Superior temporal gyrus (tissue), 1 donor: ENCODE results near the gene VAPB.
A peak's percentile ranks its signal among the peaks of the same experiment; 100 is the strongest.

Source experiments
- DNase-seq: peaks from one replicate; pipeline ENCODE4 v3.0.0-alpha.2; 2016; ENCODE audit errors: extremely low spot score

Gene VAPB

GRCh38 chr20:58377766-58378401, 11.1 kb upstream of the VAPB start:
- DNase-seq: no peak

DNA sequence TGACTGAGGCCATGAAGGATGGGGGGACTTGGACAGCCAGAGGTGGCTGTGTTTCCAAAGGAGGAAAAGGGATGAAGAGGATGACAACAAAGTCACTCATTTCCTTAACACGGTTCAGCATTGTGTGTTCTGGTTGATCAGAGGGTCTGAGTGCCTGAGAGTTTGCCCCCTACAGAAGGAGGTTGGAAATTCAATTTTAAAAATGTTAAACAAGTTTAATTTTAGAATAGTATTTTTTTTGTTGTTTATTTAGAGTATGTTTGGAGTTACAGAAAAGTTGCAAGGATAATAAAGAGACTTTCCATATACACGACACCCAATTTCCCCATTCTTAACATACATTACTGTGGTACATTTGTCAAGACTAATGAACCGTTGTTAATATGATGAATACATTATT, 10.3 kb upstream of the VAPB start:
- DNase-seq: no peak

GRCh38 chr20:58381627-58382026, 7.4 kb upstream of the VAPB start:
- DNase-seq: no peak

- no peak for DNase-seq
These were observed 6.9 kb upstream of the VAPB start for GRCh38 chr20:58382096-58382495.

DNA sequence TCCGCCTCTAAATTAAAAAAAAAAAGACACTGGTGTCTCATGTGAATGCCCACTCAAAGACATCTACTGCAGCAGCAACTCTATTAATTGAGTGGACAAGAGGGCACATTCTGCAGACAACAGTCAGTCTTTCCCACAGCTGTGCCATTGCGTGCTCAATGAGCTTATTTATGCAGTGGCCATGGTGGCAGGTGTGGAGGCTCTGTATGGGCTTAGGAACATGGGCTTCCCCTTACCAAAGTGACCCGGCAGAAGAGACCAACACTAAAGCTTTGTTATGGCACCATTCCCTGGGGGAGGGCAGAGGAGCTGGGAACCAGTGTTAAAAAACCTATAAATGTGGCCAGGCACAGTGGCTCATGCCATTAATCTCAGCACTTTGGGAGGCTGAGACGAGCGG, 4.2 kb upstream of the VAPB start:
- no peak for DNase-seq

GRCh38 chr20:58388028-58388601, 914 bp upstream of the VAPB start:
- DNase-seq: no peak

- peak; percentile 18 for DNase-seq
These were observed 417 bp downstream of the VAPB start for GRCh38 chr20:58389324-58389967.

GRCh38 chr20:58389968-58390658, 1.1 kb downstream of the VAPB start:
- DNase-seq: no peak

DNA sequence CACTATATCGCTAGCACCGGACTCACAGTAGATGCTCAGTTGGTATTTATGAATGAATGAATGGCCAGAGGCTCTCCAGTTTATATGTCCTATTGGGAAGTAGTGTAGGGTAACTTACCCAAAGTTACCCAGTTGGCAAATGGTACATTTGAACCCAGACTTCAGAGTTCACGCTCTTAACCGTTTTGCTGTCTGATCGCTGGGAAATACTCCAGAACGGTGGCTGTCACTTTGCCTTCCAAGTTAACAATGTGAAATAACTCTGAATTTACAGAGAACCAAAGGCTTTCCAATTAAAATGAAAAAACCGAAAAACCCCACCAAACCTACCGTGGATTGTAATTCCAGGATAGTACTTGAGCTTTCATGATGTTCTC, 1.6 kb downstream of the VAPB start:
- no peak for DNase-seq

GRCh38 chr20:58392286-58392685, 3.3 kb downstream of the VAPB start:
- DNase-seq: no peak

DNA sequence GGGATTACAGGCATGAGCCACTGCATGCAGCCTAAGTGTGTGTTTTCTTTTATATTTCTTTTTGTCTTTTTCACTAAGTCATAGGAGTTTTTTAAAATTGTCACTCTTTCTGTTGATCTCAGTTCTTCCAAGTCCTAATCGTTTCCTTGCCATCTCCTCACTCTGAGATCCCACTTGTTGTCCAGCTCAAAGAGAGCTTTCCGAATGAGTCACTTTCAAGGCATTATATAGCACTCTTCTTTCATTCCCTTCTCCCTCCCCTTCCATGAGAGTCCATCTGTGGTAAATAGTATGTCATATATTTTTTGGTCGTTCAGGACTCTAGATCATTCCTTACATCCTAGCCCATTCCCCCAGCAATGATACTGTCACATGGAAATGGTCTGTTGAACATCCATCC, 4.3 kb downstream of the VAPB start:
- DNase-seq: no peak

- no peak for DNase-seq
These were observed 5.8 kb downstream of the VAPB start for GRCh38 chr20:58394801-58395200.

DNA sequence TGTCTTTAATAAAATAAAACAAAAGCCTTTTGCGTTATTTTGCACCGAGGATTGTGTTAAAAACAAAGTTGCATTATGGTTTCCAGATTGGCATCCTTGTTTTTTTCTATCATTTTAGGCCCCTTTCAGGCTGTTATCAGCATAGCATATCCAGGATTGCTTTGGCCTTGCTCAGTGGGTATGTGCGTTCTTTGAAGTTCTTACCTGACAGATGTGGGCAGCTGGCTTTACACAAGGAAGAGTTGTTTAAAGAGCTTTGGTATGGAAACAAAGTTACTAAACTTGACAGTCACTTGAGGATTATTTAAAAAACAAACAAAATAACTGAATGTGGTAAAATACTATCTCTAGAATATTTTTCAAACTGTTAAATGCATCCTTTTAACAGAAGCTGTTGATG, 6.6 kb downstream of the VAPB start:
- DNase-seq: no peak

GRCh38 chr20:58397429-58397828, 8.4 kb downstream of the VAPB start:
- no peak for DNase-seq

DNA sequence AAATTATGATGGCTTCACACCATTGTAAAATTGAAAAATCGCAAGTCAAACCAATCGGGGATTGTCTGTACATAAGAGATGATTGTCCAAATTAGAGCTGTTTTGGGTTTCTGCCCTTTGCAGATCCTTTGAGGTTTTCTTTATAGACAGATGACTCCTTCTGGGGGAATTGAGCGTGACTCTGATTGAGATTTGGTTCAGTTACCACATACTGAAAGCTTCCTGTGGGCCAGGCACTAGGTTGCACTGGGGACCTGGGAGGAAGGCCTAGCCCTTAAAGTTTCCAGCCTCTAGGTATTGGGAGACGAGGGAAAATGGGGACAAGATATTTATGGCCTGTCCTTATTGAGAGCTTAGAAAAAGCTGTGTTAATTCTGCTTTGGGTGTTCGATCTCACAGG, 9.2 kb downstream of the VAPB start:
- DNase-seq: no peak

GRCh38 chr20:58399926-58400325, 10.9 kb downstream of the VAPB start:
- DNase-seq: no peak

DNA sequence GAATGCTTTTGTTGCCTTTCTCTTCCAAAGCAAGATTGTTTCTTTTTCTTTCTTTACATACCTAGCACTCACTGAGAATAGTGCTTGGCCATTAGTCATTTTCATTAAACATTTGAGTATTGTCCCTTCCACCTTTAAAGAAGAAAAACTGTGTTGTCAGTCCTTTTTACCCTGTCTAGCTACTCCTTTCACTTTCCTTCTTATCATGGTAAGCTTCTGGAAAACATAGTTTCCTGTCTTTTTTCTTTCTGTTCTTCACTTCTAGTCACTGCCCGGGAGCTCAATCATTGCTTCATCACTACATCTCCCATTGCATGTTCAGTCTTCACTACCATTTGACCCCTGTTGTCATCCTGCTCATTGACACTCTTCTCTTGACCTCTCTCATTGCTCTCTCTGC, 12.1 kb downstream of the VAPB start:
- DNase-seq: no peak

DNA sequence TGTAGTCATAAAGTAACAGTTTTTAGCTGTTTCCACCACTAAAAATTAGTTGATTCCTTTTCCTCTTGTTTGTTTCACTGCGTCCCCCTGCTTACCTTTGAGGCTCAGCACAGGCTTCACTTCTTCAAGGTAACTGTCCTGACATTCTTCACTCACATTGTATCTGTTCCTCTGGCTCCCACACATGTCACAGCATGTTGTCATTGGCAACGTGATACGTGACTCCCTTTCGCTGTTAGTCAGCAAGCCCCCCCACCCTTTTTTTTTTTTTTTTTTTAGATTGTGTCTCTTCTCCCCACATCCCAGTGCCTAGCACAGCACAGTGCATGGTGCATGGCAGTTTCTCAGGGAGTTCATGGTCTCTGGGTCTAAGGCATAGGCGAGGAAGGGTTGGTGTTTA, 13.3 kb downstream of the VAPB start:
- no peak for DNase-seq

DNA sequence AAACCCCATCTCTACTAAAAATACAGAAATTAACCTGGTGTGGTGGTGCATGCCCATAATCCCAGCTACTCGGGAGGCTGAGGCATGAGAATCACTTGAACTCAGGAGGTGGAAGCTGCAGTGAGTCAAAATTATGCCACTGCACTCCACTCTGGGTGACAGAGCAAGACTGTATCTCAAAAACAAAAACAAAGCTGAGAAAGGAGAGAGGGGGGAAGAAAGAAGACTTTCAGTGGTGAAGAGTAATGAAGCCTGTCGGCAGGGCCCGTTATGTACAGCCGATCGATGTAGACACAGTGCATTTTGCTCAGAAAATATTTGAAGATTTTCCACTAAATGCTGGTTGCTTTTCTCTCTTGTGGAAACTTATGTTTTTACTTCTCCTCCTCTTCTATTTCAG, 13.8 kb downstream of the VAPB start:
- no peak for DNase-seq

DNA sequence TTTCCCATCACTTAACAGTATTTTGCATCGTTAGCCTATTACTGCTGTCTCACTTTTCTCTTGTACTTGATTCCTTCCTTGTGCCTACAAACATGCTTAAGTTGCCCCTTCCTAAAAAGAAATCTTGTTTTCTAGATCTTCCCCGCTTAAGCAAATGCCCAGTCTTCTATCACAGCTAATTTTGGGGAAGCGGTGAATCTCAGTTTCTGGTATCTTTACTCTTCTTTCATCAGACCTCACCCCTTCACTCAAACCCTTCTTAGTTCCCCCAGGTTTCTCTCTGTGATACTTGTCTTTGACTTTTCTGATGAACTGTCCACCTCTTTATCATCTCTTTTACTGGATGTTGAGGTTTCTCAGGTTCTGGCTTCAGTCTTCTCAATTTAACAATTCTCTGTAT, 14.2 kb downstream of the VAPB start:
- no peak for DNase-seq

DNA sequence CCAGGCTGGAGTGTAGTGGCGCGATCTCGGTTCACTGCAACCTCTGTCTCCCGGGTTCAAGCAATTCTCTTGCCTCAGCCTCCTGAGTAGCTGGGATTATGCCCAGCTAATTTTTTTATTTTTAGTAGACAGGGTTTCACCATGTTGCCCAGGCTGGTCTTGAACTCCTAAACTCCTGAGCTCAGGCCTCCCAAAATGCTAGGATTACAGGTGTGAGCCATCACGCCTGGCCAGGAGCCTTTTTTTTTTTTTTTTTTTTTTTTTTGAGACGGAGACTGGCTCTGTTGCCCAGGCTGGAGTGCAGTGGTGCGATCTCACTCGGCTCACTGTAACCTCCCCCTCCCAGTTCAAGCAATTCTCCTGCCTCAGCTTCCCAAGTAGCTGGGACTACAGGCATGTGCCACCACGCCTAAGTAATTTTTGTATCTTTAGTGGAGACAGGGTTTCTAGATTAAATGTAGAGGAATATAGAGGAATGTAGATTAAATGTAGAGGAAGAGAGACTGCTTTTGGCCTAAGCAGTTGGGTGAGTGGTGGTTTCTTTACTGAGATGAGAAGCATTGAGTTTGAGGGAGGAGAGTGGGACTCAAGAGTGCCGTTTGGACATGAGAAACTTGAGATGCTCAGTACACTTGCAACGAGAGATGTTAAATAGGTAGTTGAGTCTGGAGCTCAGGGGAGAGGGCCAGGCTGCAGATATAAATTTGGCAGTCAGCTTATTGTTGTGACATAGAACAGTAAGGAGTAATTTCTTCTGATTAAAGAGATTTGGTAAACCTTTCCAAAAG, 16.7 kb downstream of the VAPB start:
- no peak for DNase-seq

- DNase-seq: no peak
These were observed 17.5 kb downstream of the VAPB start for GRCh38 chr20:58406422-58407001.
